Esophagus squamous epithelium (tissue), 5 donors: Measurements from ENCODE around the gene H6PD. TPM values are rescaled to one million over a fixed set of nuclear protein-coding genes. Genes with fewer than 3 reads are reported as not detected.

Experiments
- DNase-seq: peaks from one replicate; lab custom pipeline; 2025; lab: John Stamatoyannopoulos, UW
- H3K27ac ChIP-seq, 4 donors: fragments of 200-600 bp; sonication (generic); one replicate each; pipeline ENCODE4 v1.5.1; 2016 to 2019; ENCODE audit warnings: mild to moderate bottlenecking in 1 of 4
- H3K27me3 ChIP-seq, 4 donors: fragments of 200-600 bp; sonication (generic); 1 replicate in 3 of 4; 2 replicates in 1 of 4; pipeline versions ENCODE4 v1.5.1 to v1.6.0; 2017 to 2021; ENCODE audit warnings: antibody characterized with exemption in 1 of 4
- H3K36me3 ChIP-seq, 3 donors: fragments of 200-600 bp; sonication (generic); one replicate each; pipeline ENCODE4 v1.5.1; 2016 to 2019
- H3K4me1 ChIP-seq, 3 donors: fragments of 200-600 bp; sonication (generic); one replicate each; pipeline ENCODE4 v1.5.1; 2017 to 2019
- H3K4me3 ChIP-seq, 4 donors: fragments of 200-600 bp; sonication (generic); 1 replicate in 3 of 4; 2 replicates in 1 of 4; pipeline ENCODE4 v1.5.1; 2016 to 2019; ENCODE audit warnings: mild to moderate bottlenecking in 2 of 4, moderate library complexity in 1 of 4
- H3K9me3 ChIP-seq, 3 donors: fragments of 200-600 bp; sonication (generic); one replicate each; pipeline ENCODE4 v1.5.1; 2016 to 2019
- CTCF ChIP-seq, 6 experiments: fragments of 450-650 bp in 4 of 6; fragments of 200-600 bp in 2 of 6; sonication (generic) in 2 of 6; IDR thresholded peaks; one replicate each; pipeline ENCODE4 v1.5.1; 2016 to 2019; ENCODE audit warnings: antibody characterized with exemption in 6 of 6, mild to moderate bottlenecking in 4 of 6, moderate library complexity in 4 of 6
- POLR2A ChIP-seq, 4 donors: fragments of 450-650 bp; IDR thresholded peaks; one replicate each; pipeline ENCODE4 v1.6.1; 2017; ENCODE audit warnings: antibody characterized with exemption in 4 of 4, mild to moderate bottlenecking in 4 of 4, moderate library complexity in 3 of 4
- WGBS, 2 donors: methylation state at CpG; one replicate each; pipeline ENCODE4 v1.1.5; 2018; 5-methylcytosine and 5-hydroxymethylcytosine counted together
- intact Hi-C: fragments of 100-400 bp; cut with DNase I; formaldehyde crosslinking; loops from one replicate; pipeline ENCODE4 v1.15.0; 2022
- total RNA-seq, 4 donors: library from RNA; depleted of rRNA; stranded (reverse); fragments of >200 nt; gene quantifications; one replicate each; pipeline ENCODE4 v1.1.0, GENCODE V29; 2016
- donor health status: DM: yes; HTN: yes; CAD: no.

H6PD gene
- total RNA-seq, 4 donors from 2014 or later = 10.6 to 35.5 (median 18.7) TPM

- intact Hi-C loops = no loop called here
- no peaks in the 10 kb centered on the region for H3K36me3 ChIP-seq
- DNase-seq = no peak
- WGBS, 2 donors = 31 to 46% methylated on average over 14 to 21 of the region's 36 CpGs
- H3K4me1 ChIP-seq = peaks cover 17 to 63% (median 30%) of the 10 kb centered on the region in 3 donors
- no peak for TF ChIP-seq POLR2A (IDR thresholded peaks at IDR 0.05)
- H3K9me3 ChIP-seq = no peaks in the 10 kb centered on the region
- peak overlapping the region in 1 of 4 donors; percentile 44 for H3K27ac ChIP-seq
- no peak overlapping the region for H3K4me3 ChIP-seq
- peaks cover 0 to 12% (median 0%) of the 10 kb centered on the region in 4 donors for H3K27me3 ChIP-seq
Measured at GRCh38 chr1:9280015-9280860, 45.7 kb downstream of the H6PD start.

- Histone ChIP-seq H3K4me1 (peaks cover 16 to 53% (median 22%) of the 10 kb centered on the region in 3 donors), H3K9me3 (no peaks in the 10 kb centered on the region), H3K4me3 (no peak overlapping the region), H3K36me3 (no peaks in the 10 kb centered on the region), H3K27me3 (peaks cover 0 to 12% (median 0%) of the 10 kb centered on the region in 4 donors), H3K27ac (peak overlapping the region in 1 of 4 donors; percentile 44)
- no peak for TF ChIP-seq CTCF (IDR thresholded peaks at IDR 0.05)
- TF ChIP-seq POLR2A (IDR thresholded peaks at IDR 0.05) = no peak
- no peak for DNase-seq
- 60 to 61% methylated on average over 7 to 9 of the region's 19 CpGs for WGBS, 2 donors
- intact Hi-C loops = no loop called here
Measured at GRCh38 chr1:9281071-9281827, 46.7 kb downstream of the H6PD start.

DNA sequence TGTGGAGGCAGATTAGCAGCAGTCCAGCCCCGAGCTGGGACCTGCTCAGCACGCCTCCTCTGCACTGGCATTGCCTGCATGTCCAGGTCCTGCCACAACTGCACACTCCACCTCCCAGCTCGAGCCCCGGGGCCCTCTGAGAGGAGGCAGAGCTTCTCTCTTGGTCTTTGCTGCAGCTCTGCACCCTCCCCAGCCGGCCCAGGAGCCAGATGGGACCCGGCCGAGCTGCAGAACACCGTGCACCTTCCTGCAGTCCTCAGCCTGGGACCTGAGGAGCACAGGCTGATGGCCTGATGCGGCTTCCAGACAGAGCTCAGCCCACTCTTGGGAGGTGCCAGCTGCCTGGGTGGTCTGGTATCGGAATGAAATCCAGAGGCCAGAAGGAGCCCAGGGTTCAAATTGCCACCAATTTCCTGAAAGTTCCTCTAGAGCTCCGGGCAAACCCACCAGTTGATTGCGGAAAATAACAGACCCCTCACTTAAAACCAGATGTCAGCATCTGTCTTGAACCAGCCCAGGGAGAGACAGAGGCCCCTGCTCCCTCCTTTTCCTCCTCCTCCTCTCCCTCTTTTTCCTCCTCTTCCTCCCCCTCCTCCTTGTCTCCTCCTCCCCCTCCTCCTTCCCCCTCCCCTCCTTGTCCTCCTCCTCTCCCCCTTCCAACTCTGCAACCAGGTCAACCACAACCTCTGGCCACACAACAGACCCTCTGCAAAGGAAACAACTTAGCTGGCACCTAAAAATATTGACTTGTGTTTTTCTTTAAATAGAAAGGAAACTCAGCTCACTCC is 47.5 kb downstream of the H6PD start:
- peaks cover 0 to 5% (median 0%) of the 10 kb centered on the region in 3 donors for H3K9me3 ChIP-seq
- no peaks in the 10 kb centered on the region for H3K36me3 ChIP-seq
- H3K27me3 ChIP-seq = peaks cover 0 to 12% (median 0%) of the 10 kb centered on the region in 4 donors
- DNase-seq = no peak
- no peak for TF ChIP-seq CTCF (IDR thresholded peaks at IDR 0.05)
- TF ChIP-seq POLR2A (IDR thresholded peaks at IDR 0.05) = no peak
- H3K4me3 ChIP-seq = no peak overlapping the region
- intact Hi-C loops = no loop called here
- H3K27ac ChIP-seq = no peak overlapping the region
- peaks cover 16 to 50% (median 22%) of the 10 kb centered on the region in 3 donors for H3K4me1 ChIP-seq
- WGBS, 2 donors = 42 to 67% methylated on average over 2 to 3 of the region's 12 CpGs

DNA sequence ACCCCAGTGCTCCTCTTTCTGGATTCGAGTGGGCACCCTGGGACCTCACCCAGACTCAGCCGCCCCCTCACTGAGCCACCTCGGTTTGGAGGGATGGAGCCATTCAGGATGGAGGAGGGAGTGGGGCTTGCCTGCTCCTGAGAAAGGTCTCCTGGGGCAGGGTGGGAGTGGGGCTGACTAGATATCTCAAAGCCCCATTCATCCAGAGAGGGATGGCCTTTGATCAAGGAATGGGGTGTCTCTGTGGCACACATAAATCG is 48.1 kb downstream of the H6PD start:
- peaks cover 0 to 10% (median 0%) of the 10 kb centered on the region in 3 donors for H3K9me3 ChIP-seq
- TF ChIP-seq CTCF (IDR thresholded peaks at IDR 0.05) (no peak), POLR2A (IDR thresholded peaks at IDR 0.05) (no peak)
- H3K27me3 ChIP-seq = peaks cover 0 to 12% (median 0%) of the 10 kb centered on the region in 4 donors
- no peak overlapping the region for H3K4me3 ChIP-seq
- peaks cover 16 to 50% (median 22%) of the 10 kb centered on the region in 3 donors for H3K4me1 ChIP-seq
- no peak overlapping the region for H3K27ac ChIP-seq
- DNase-seq = no peak
- intact Hi-C loops = no loop called here
- H3K36me3 ChIP-seq = no peaks in the 10 kb centered on the region
- WGBS, 2 donors = 88 to 100% methylated on average over 1 of the region's 4 CpGs

- Histone ChIP-seq H3K9me3 (peaks cover 0 to 24% (median 7%) of the 10 kb centered on the region in 3 donors), H3K4me3 (no peak overlapping the region), H3K4me1 (peaks cover 16 to 50% (median 22%) of the 10 kb centered on the region in 3 donors), H3K36me3 (no peaks in the 10 kb centered on the region), H3K27ac (peak overlapping the region in 1 of 4 donors; percentile 5), H3K27me3 (peaks cover 0 to 12% (median 0%) of the 10 kb centered on the region in 4 donors)
- 47 to 50% methylated on average over 2 of the region's 2 CpGs for WGBS, 2 donors
- TF ChIP-seq CTCF (IDR thresholded peaks at IDR 0.05) (no peak), POLR2A (IDR thresholded peaks at IDR 0.05) (no peak)
- DNase-seq = no peak
- intact Hi-C loops = no loop called here
Measured at GRCh38 chr1:9284061-9284460, 49.5 kb downstream of the H6PD start.
